ENCODE results near the gene UGT3A1. TPM values are rescaled to one million over a fixed set of nuclear protein-coding genes. Genes with fewer than 3 reads are reported as not detected.

Gene UGT3A1
- total and polyA plus RNA-seq, 2 of the 13 experiments (the other 11 are each of a cell fraction or from before 2014, with no cell fraction given): not detected

GRCh38 chr5:35988529-35988928, 2.7 kb downstream of the UGT3A1 start:
- no peaks in the 10 kb centered on the region for H3K9me3 ChIP-seq (ENCODE audit: low read length)
- peaks cover 0 to 15% of the 10 kb centered on the region in 2 experiments; a peak in 2 of 5 replicates for H3K27me3 ChIP-seq (ENCODE audit: control insufficient read depth in 1 of 2, insufficient read depth in 2 of 2, low read length in 2 of 2)
- DNase-seq (ENCODE audit: low spot score) (no peak), FAIRE-seq (no peak), ATAC-seq (no peak)
- in situ Hi-C loops (cut with HindIII; ENCODE audit: extremely low pct_ligation_motif_present, low pct_unique_long_range_greater_than_20kb): no loop called here
- ChIA-PET POLR2A (no interaction called here), CTCF (ENCODE audit: low intra/inter-chr PET ratio, low total read pairs) (no interaction called here)
- TF ChIP-seq ZNF790 (CRISPR knock-in tag; IDR thresholded peaks at IDR 0.05; ENCODE audit: borderline replicate concordance): no peak
- no peak for TF ChIP-seq KLF11 (CRISPR knock-in tag; IDR thresholded peaks at IDR 0.05)
- no peak for TF ChIP-seq ZSCAN5A (CRISPR knock-in tag; IDR thresholded peaks at IDR 0.05; ENCODE audit: borderline replicate concordance)
- TF ChIP-seq BRCA1 (CRISPR knock-in tag; IDR thresholded peaks at IDR 0.05): no peak
- TF ChIP-seq ZNF775 (CRISPR knock-in tag; IDR thresholded peaks at IDR 0.05; ENCODE audit: borderline replicate concordance): no peak
- no peak for TF ChIP-seq MYNN (CRISPR knock-in tag; IDR thresholded peaks at IDR 0.05; ENCODE audit: low read depth)
- intact Hi-C loops (cut with micrococcal nuclease; ENCODE audit: unreplicated experiment): no loop called here
- H3K4me1 ChIP-seq (ENCODE audit: insufficient read depth, low read length): no peaks in the 10 kb centered on the region
- H3K27ac ChIP-seq (ENCODE audit: extremely low read length, insufficient read depth, low read length): no peak overlapping the region
- no peak overlapping the region for H3K4me3 ChIP-seq (replicated peaks in 1 of 3; ENCODE audit: insufficient read depth in 1 of 3, low read depth in 2 of 3, low read length in 3 of 3)
- WGBS (ENCODE audit: low lambda C conversion rate): 21% methylated on average over 4 of the region's 4 CpGs
- no peak overlapping the region for H3K4me2 ChIP-seq (ENCODE audit: low read depth, low read length)
- H3K9ac ChIP-seq (ENCODE audit: insufficient read depth, low read depth, low read length): no peak overlapping the region
- H4K20me1 ChIP-seq (ENCODE audit: insufficient read depth, low read length): no peaks in the 10 kb centered on the region
- BruUV-seq (replicated peaks): no TSS peak
- H3K36me3 ChIP-seq (replicated peaks in 1 of 2; ENCODE audit: control insufficient read depth in 1 of 2, insufficient read depth in 2 of 2, low read length in 2 of 2): no peaks in the 10 kb centered on the region
- no peaks in the 10 kb centered on the region for H3K79me2 ChIP-seq (ENCODE audit: insufficient read depth, low read length)
- H2AFZ ChIP-seq (ENCODE audit: low read length): no peak overlapping the region

GRCh38 chr5:35987776-35988175, 3.4 kb downstream of the UGT3A1 start:
- POLR2A ChIA-PET: no interaction called here
- Histone ChIP-seq H3K4me3 (replicated peaks in 1 of 3; ENCODE audit: insufficient read depth in 1 of 3, low read depth in 2 of 3, low read length in 3 of 3) (no peak overlapping the region), H3K9ac (ENCODE audit: insufficient read depth, low read depth, low read length) (no peak overlapping the region), H3K4me2 (ENCODE audit: low read depth, low read length) (no peak overlapping the region), H3K27ac (ENCODE audit: extremely low read length, insufficient read depth, low read length) (no peak overlapping the region), H3K4me1 (ENCODE audit: insufficient read depth, low read length) (no peaks in the 10 kb centered on the region), H3K36me3 (replicated peaks in 1 of 2; ENCODE audit: control insufficient read depth in 1 of 2, insufficient read depth in 2 of 2, low read length in 2 of 2) (no peaks in the 10 kb centered on the region), H3K27me3 (ENCODE audit: control insufficient read depth in 1 of 2, insufficient read depth in 2 of 2, low read length in 2 of 2) (peaks cover 0 to 15% of the 10 kb centered on the region in 2 experiments; a peak in 2 of 5 replicates), H3K79me2 (ENCODE audit: insufficient read depth, low read length) (no peaks in the 10 kb centered on the region), H4K20me1 (ENCODE audit: insufficient read depth, low read length) (no peaks in the 10 kb centered on the region), H3K9me3 (ENCODE audit: low read length) (peaks cover 5% of the 10 kb centered on the region; the same call in 1 of the 2 replicates), H2AFZ (ENCODE audit: low read length) (no peak overlapping the region)
- in situ Hi-C loops (cut with HindIII; ENCODE audit: extremely low pct_ligation_motif_present, low pct_unique_long_range_greater_than_20kb) (no loop called here), intact Hi-C loops (cut with micrococcal nuclease; ENCODE audit: unreplicated experiment) (no loop called here)
- WGBS (ENCODE audit: low lambda C conversion rate): 0% methylated on average over 3 of the region's 3 CpGs
- TF ChIP-seq ZSCAN29 (CRISPR knock-in tag; conservative IDR thresholded peaks at IDR 0.05): no peak
- TF ChIP-seq ZIK1 (CRISPR knock-in tag; IDR thresholded peaks at IDR 0.05; ENCODE audit: borderline replicate concordance, low read depth): no peak
- no peak for TF ChIP-seq KDM3A (CRISPR knock-in tag; IDR thresholded peaks at IDR 0.05; ENCODE audit: low read depth)
- no peak for TF ChIP-seq SNRNP70 (IDR thresholded peaks at IDR 0.05; ENCODE audit: low read depth, low read length)
- TF ChIP-seq CHCHD3 (CRISPR knock-in tag; IDR thresholded peaks at IDR 0.05): no peak
- TF ChIP-seq ZBTB49 (CRISPR knock-in tag; IDR thresholded peaks at IDR 0.05; ENCODE audit: borderline replicate concordance): no peak
- no peak for DNase-seq (ENCODE audit: low spot score)
- no peak for FAIRE-seq
- CTCF ChIA-PET (ENCODE audit: low intra/inter-chr PET ratio, low total read pairs): no interaction called here
- no TSS peak for BruUV-seq (replicated peaks)
- no peak for ATAC-seq
